Activated CD8-positive, alpha-beta memory T cell treated with anti-CD3 and anti-CD28 coated beads for 1 hour (primary cell): ENCODE measurements around the gene C1QL2.
A peak's percentile ranks its signal among the peaks of the same experiment; 100 is the strongest.

Experiments used
- DNase-seq, 2 donors: peaks; one replicate each; pipeline ENCODE4 v3.0.0-alpha.2; 2020; ENCODE audit warnings: low read depth in 1 of 2; ENCODE audit errors: extremely low read depth in 1 of 2

C1QL2 gene

GRCh38 chr2:119109866-119110265 is 48.7 kb downstream of the C1QL2 start:
- DNase-seq: no peak

DNA sequence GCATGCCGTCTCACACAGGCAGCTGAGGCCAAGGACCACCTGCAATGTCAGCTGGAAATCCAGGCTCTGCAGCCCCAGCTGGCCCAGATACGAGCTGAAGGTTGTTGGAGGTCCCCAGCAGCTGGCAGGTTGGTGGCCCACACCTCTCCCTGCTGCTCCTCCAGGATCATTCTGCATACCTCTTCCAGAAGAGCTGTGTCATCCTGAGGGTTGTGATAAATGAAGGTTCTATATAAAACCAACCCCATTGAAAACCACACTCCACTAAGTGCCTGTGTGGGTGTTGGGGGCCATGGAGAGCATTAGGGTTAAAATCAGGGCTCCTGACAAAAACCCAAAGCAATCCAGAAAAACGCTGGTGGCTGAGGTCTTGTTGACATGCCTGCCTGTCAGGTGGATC is 50.4 kb downstream of the C1QL2 start:
- no peak for DNase-seq

GRCh38 chr2:119106301-119106897 is 52.2 kb downstream of the C1QL2 start:
- peak in 1 of 2 donors; percentile 5 for DNase-seq
